ENCODE results near the gene HTR1D. TPM values are rescaled to one million over a fixed set of nuclear protein-coding genes. Genes with fewer than 3 reads are reported as not detected.

The HTR1D gene
- total RNA-seq, 1 donor, result not detected

GRCh38 chr1:23178950-23179349 is 38.4 kb downstream of the HTR1D start:
- H3K4me1 ChIP-seq (ENCODE audit: insufficient read depth, low read length), result peaks cover 12% of the 10 kb centered on the region
- H3K27me3 ChIP-seq (ENCODE audit: insufficient read depth, low read length), result peaks cover 8% of the 10 kb centered on the region
- no peaks in the 10 kb centered on the region for H3K9me3 ChIP-seq (ENCODE audit: low read depth, low read length)
- H3K4me3 ChIP-seq (ENCODE audit: low read length), result no peak overlapping the region

- Histone ChIP-seq H3K27me3 (ENCODE audit: insufficient read depth, low read length) (peaks cover 8% of the 10 kb centered on the region), H3K4me3 (ENCODE audit: low read length) (no peak overlapping the region), H3K4me1 (ENCODE audit: insufficient read depth, low read length) (peaks cover 12% of the 10 kb centered on the region), H3K9me3 (ENCODE audit: low read depth, low read length) (no peaks in the 10 kb centered on the region)
Observed at GRCh38 chr1:23178414-23178813, 38.9 kb downstream of the HTR1D start.

GRCh38 chr1:23177438-23178380 is 39.6 kb downstream of the HTR1D start:
- H3K4me1 ChIP-seq (ENCODE audit: insufficient read depth, low read length), result peaks cover 12% of the 10 kb centered on the region
- H3K9me3 ChIP-seq (ENCODE audit: low read depth, low read length), result no peaks in the 10 kb centered on the region
- H3K27me3 ChIP-seq (ENCODE audit: insufficient read depth, low read length), result peaks cover 8% of the 10 kb centered on the region
- peak overlapping the region; percentile 32 for H3K4me3 ChIP-seq (ENCODE audit: low read length)

- H3K9me3 ChIP-seq (ENCODE audit: low read depth, low read length), result no peaks in the 10 kb centered on the region
- H3K4me3 ChIP-seq (ENCODE audit: low read length), result no peak overlapping the region
Observed at GRCh38 chr1:23177031-23177430, 40.3 kb downstream of the HTR1D start.

GRCh38 chr1:23174426-23175110 is 42.7 kb downstream of the HTR1D start:
- Histone ChIP-seq H3K27me3 (ENCODE audit: insufficient read depth, low read length) (peaks cover 8% of the 10 kb centered on the region), H3K4me1 (ENCODE audit: insufficient read depth, low read length) (peaks cover 18% of the 10 kb centered on the region), H3K9me3 (ENCODE audit: low read depth, low read length) (no peaks in the 10 kb centered on the region), H3K4me3 (ENCODE audit: low read length) (no peak overlapping the region)

More at GRCh38 chr1:23177031-23177430, 40.3 kb downstream of the HTR1D start:
- Histone ChIP-seq H3K27me3 (ENCODE audit: insufficient read depth, low read length) (peaks cover 8% of the 10 kb centered on the region), H3K4me1 (ENCODE audit: insufficient read depth, low read length) (peaks cover 12% of the 10 kb centered on the region)

GRCh38 chr1:23171181-23171755 is 46.0 kb downstream of the HTR1D start:
- H3K9me3 ChIP-seq (ENCODE audit: low read depth, low read length), result no peaks in the 10 kb centered on the region
- H3K4me3 ChIP-seq (ENCODE audit: low read length), result no peak overlapping the region
- no peaks in the 10 kb centered on the region for H3K27me3 ChIP-seq (ENCODE audit: insufficient read depth, low read length)
- H3K4me1 ChIP-seq (ENCODE audit: insufficient read depth, low read length), result peaks cover 24% of the 10 kb centered on the region

GRCh38 chr1:23169727-23170335 is 47.5 kb downstream of the HTR1D start:
- H3K9me3 ChIP-seq (ENCODE audit: low read depth, low read length), result no peaks in the 10 kb centered on the region
- H3K4me1 ChIP-seq (ENCODE audit: insufficient read depth, low read length), result peaks cover 24% of the 10 kb centered on the region
- no peak overlapping the region for H3K4me3 ChIP-seq (ENCODE audit: low read length)
- no peaks in the 10 kb centered on the region for H3K27me3 ChIP-seq (ENCODE audit: insufficient read depth, low read length)

GRCh38 chr1:23169195-23169575 is 48.1 kb downstream of the HTR1D start:
- peaks cover 24% of the 10 kb centered on the region for H3K4me1 ChIP-seq (ENCODE audit: insufficient read depth, low read length)
- H3K4me3 ChIP-seq (ENCODE audit: low read length), result peak overlapping the region; percentile 72
- H3K9me3 ChIP-seq (ENCODE audit: low read depth, low read length), result no peaks in the 10 kb centered on the region
- no peaks in the 10 kb centered on the region for H3K27me3 ChIP-seq (ENCODE audit: insufficient read depth, low read length)

- H3K9me3 ChIP-seq (ENCODE audit: low read depth, low read length), result no peaks in the 10 kb centered on the region
- H3K27me3 ChIP-seq (ENCODE audit: insufficient read depth, low read length), result no peaks in the 10 kb centered on the region
- peak within 1 kb of the TSS; percentile 72 for H3K4me3 ChIP-seq (ENCODE audit: low read length)
- H3K4me1 ChIP-seq (ENCODE audit: insufficient read depth, low read length), result peaks cover 25% of the 10 kb centered on the region
Observed at GRCh38 chr1:23168445-23169194, 48.7 kb downstream of the HTR1D start, which contains the start of gene LUZP1. Gene LUZP1 (minus strand): TSS chr1:23168856.

GRCh38 chr1:23168079-23168444 is 49.2 kb downstream of the HTR1D start:
- no peaks in the 10 kb centered on the region for H3K9me3 ChIP-seq (ENCODE audit: low read depth, low read length)
- peak overlapping the region; percentile 72 for H3K4me3 ChIP-seq (ENCODE audit: low read length)
- no peaks in the 10 kb centered on the region for H3K27me3 ChIP-seq (ENCODE audit: insufficient read depth, low read length)
- H3K4me1 ChIP-seq (ENCODE audit: insufficient read depth, low read length), result peaks cover 30% of the 10 kb centered on the region

- Histone ChIP-seq H3K4me1 (ENCODE audit: insufficient read depth, low read length) (peaks cover 30% of the 10 kb centered on the region), H3K4me3 (ENCODE audit: low read length) (peak overlapping the region; percentile 72), H3K27me3 (ENCODE audit: insufficient read depth, low read length) (no peaks in the 10 kb centered on the region), H3K9me3 (ENCODE audit: low read depth, low read length) (no peaks in the 10 kb centered on the region)
Observed at GRCh38 chr1:23167353-23168078, 49.8 kb downstream of the HTR1D start.

GRCh38 chr1:23166854-23167253 is 50.4 kb downstream of the HTR1D start:
- Histone ChIP-seq H3K27me3 (ENCODE audit: insufficient read depth, low read length) (no peaks in the 10 kb centered on the region), H3K4me3 (ENCODE audit: low read length) (peak overlapping the region; percentile 72), H3K4me1 (ENCODE audit: insufficient read depth, low read length) (peaks cover 30% of the 10 kb centered on the region)

GRCh38 chr1:23163395-23163794 is 53.9 kb downstream of the HTR1D start:
- Histone ChIP-seq H3K27me3 (ENCODE audit: insufficient read depth, low read length) (no peaks in the 10 kb centered on the region), H3K9me3 (ENCODE audit: low read depth, low read length) (no peaks in the 10 kb centered on the region), H3K4me3 (ENCODE audit: low read length) (no peak overlapping the region), H3K4me1 (ENCODE audit: insufficient read depth, low read length) (peaks cover 16% of the 10 kb centered on the region)

More at GRCh38 chr1:23166854-23167253, 50.4 kb downstream of the HTR1D start:
- H3K9me3 ChIP-seq (ENCODE audit: low read depth, low read length), result no peaks in the 10 kb centered on the region
